HG03066 (cell line): Measurements from ENCODE around the gene OPHN1.

Experiments used
- ATAC-seq: cut with Tn5 transposase; IDR thresholded peaks from one replicate; pipeline ENCODE4 v1.9.1; 2021; ENCODE audit warnings: low read depth; ENCODE audit not compliant: unreplicated experiment

Gene OPHN1

GRCh38 chrX:68433155-68433980 is at the start of gene OPHN1:
Gene OPHN1 (minus strand): TSS chrX:68433495. CDS start chrX:68433020, 475 bp downstream.
- ATAC-seq: no peak

GRCh38 chrX:68480969-68481368 is 47.7 kb upstream of the OPHN1 start:
- ATAC-seq: no peak

- ATAC-seq: no peak
These were observed 31.5 kb upstream of the OPHN1 start for GRCh38 chrX:68464796-68465195.

GRCh38 chrX:68463880-68464279 is 30.6 kb upstream of the OPHN1 start:
- ATAC-seq: no peak

- ATAC-seq: no peak
These were observed 29.4 kb upstream of the OPHN1 start for GRCh38 chrX:68462653-68463052.

- no peak for ATAC-seq
These were observed 28.9 kb upstream of the OPHN1 start for GRCh38 chrX:68462197-68462596.

GRCh38 chrX:68461576-68461975 is 28.3 kb upstream of the OPHN1 start:
- ATAC-seq: no peak

GRCh38 chrX:68461093-68461492 is 27.8 kb upstream of the OPHN1 start:
- no peak for ATAC-seq

- ATAC-seq: no peak
These were observed 21.8 kb upstream of the OPHN1 start for GRCh38 chrX:68455151-68455510.

GRCh38 chrX:68454476-68455150 is 21.3 kb upstream of the OPHN1 start:
- ATAC-seq: no peak

- no peak for ATAC-seq
These were observed 18.4 kb upstream of the OPHN1 start for GRCh38 chrX:68451720-68452119.

GRCh38 chrX:68443155-68443868 is 10.0 kb upstream of the OPHN1 start:
- ATAC-seq: no peak

- ATAC-seq: no peak
These were observed 7.6 kb upstream of the OPHN1 start for GRCh38 chrX:68440940-68441339.

GRCh38 chrX:68440442-68440841 is 7.1 kb upstream of the OPHN1 start:
- no peak for ATAC-seq

GRCh38 chrX:68439341-68439740 is 6.0 kb upstream of the OPHN1 start:
- no peak for ATAC-seq

- no peak for ATAC-seq
These were observed 5.3 kb upstream of the OPHN1 start for GRCh38 chrX:68438575-68438974.

GRCh38 chrX:68433981-68434299 is 645 bp upstream of the OPHN1 start:
- no peak for ATAC-seq

- no peak for ATAC-seq
These were observed 647 bp downstream of the OPHN1 start for GRCh38 chrX:68432648-68433047.

GRCh38 chrX:68431836-68432235 is 1.5 kb downstream of the OPHN1 start:
- no peak for ATAC-seq

- ATAC-seq: no peak
These were observed 4.1 kb downstream of the OPHN1 start for GRCh38 chrX:68429216-68429615.

GRCh38 chrX:68428431-68428830 is 4.9 kb downstream of the OPHN1 start:
- no peak for ATAC-seq

GRCh38 chrX:68424719-68425118 is 8.6 kb downstream of the OPHN1 start:
- ATAC-seq: no peak
